Stimulated activated memory B cell treated with anti-CD40 and anti-IgM and Interleukin-4, amounts not matched to agents 10 μg/mL and 1 μg/mL and 100 μg/mL, for 72 hours (primary cell): Measurements from ENCODE around the gene ARHGAP6.
"Not testable (repeated sequence)": the region's sequence is repeated elsewhere in the genome, so short reads cannot be mapped to it uniquely, and the experiment has no call there.

Experiments
- ATAC-seq: fragments of 150-1000 bp; cut with Tn5 transposase; 2 replicates; pipeline ENCODE4 v1.10.0; 2021
- H3K27ac Mint-ChIP-seq: one replicate; pipeline ENCODE4 v1.8.0; 2022; ENCODE audit warnings: mild to moderate bottlenecking, mixed read lengths
- H3K27me3 Mint-ChIP-seq: one replicate; pipeline ENCODE4 v1.8.0; 2022; ENCODE audit warnings: mixed read lengths
- H3K36me3 Mint-ChIP-seq: one replicate; pipeline ENCODE4 v1.8.0; 2022; ENCODE audit warnings: mixed read lengths
- H3K4me1 Mint-ChIP-seq: one replicate; pipeline ENCODE4 v1.8.0; 2022; ENCODE audit warnings: mixed read lengths
- H3K4me3 Mint-ChIP-seq: one replicate; pipeline ENCODE4 v1.8.0; 2022; ENCODE audit warnings: mild to moderate bottlenecking, moderate library complexity, mixed read lengths
- H3K9me3 Mint-ChIP-seq: one replicate; pipeline ENCODE4 v1.8.0; 2022; ENCODE audit warnings: mixed read lengths

Gene ARHGAP6

GRCh38 chrX:11666164-11666563 is 444 bp upstream of the ARHGAP6 start:
- H3K4me3 Mint-ChIP-seq = no peak overlapping the region
- no peak overlapping the region for H3K27ac Mint-ChIP-seq
- H3K36me3 Mint-ChIP-seq = no peaks in the 10 kb centered on the region
- H3K9me3 Mint-ChIP-seq = no peaks in the 10 kb centered on the region
- H3K27me3 Mint-ChIP-seq = peaks cover 37% of the 10 kb centered on the region
- H3K4me1 Mint-ChIP-seq = peaks cover 6% of the 10 kb centered on the region
- no peak for ATAC-seq

GRCh38 chrX:11664211-11665167 is 1.2 kb downstream of the ARHGAP6 start:
- H3K27ac Mint-ChIP-seq = no peak overlapping the region
- peaks cover 6% of the 10 kb centered on the region for H3K4me1 Mint-ChIP-seq
- H3K9me3 Mint-ChIP-seq = no peaks in the 10 kb centered on the region
- H3K27me3 Mint-ChIP-seq = peaks cover 45% of the 10 kb centered on the region
- H3K4me3 Mint-ChIP-seq = no peak overlapping the region
- ATAC-seq = no peak
- no peaks in the 10 kb centered on the region for H3K36me3 Mint-ChIP-seq

- H3K9me3 Mint-ChIP-seq = no peaks in the 10 kb centered on the region
- no peak overlapping the region for H3K4me3 Mint-ChIP-seq
- no peaks in the 10 kb centered on the region for H3K36me3 Mint-ChIP-seq
- H3K27ac Mint-ChIP-seq = no peak overlapping the region
- peaks cover 45% of the 10 kb centered on the region for H3K27me3 Mint-ChIP-seq
- peaks cover 6% of the 10 kb centered on the region for H3K4me1 Mint-ChIP-seq
- no peak for ATAC-seq
Observed at GRCh38 chrX:11663875-11664210, 1.9 kb downstream of the ARHGAP6 start.

- Mint-ChIP-seq H3K4me1 (no peaks in the 10 kb centered on the region), H3K27ac (no peak overlapping the region), H3K27me3 (peaks cover 18% of the 10 kb centered on the region), H3K9me3 (no peaks in the 10 kb centered on the region), H3K36me3 (no peaks in the 10 kb centered on the region), H3K4me3 (no peak overlapping the region)
- no peak for ATAC-seq
Observed at GRCh38 chrX:11655282-11656015, 10.3 kb downstream of the ARHGAP6 start.

- Mint-ChIP-seq H3K36me3 (no peaks in the 10 kb centered on the region), H3K4me3 (no peak overlapping the region), H3K9me3 (no peaks in the 10 kb centered on the region), H3K27me3 (peaks cover 3% of the 10 kb centered on the region), H3K4me1 (peaks cover 6% of the 10 kb centered on the region), H3K27ac (no peak overlapping the region)
- no peak for ATAC-seq
Observed at GRCh38 chrX:11648705-11649519, 16.8 kb downstream of the ARHGAP6 start.

- Mint-ChIP-seq H3K4me1 (peaks cover 6% of the 10 kb centered on the region), H3K36me3 (no peaks in the 10 kb centered on the region), H3K27ac (no peak overlapping the region), H3K9me3 (no peaks in the 10 kb centered on the region), H3K27me3 (peaks cover 8% of the 10 kb centered on the region), H3K4me3 (no peak overlapping the region)
- ATAC-seq = no peak
Observed at GRCh38 chrX:11647138-11647537, 18.6 kb downstream of the ARHGAP6 start.

GRCh38 chrX:11641349-11642065 is 24.2 kb downstream of the ARHGAP6 start:
- H3K9me3 Mint-ChIP-seq = no peaks in the 10 kb centered on the region
- no peak overlapping the region for H3K4me3 Mint-ChIP-seq
- peaks cover 8% of the 10 kb centered on the region for H3K27me3 Mint-ChIP-seq
- H3K27ac Mint-ChIP-seq = no peak overlapping the region
- no peak for ATAC-seq
- peaks cover 6% of the 10 kb centered on the region for H3K4me1 Mint-ChIP-seq
- no peaks in the 10 kb centered on the region for H3K36me3 Mint-ChIP-seq

GRCh38 chrX:11640089-11640488 is 25.6 kb downstream of the ARHGAP6 start:
- Mint-ChIP-seq H3K36me3 (no peaks in the 10 kb centered on the region), H3K9me3 (no peaks in the 10 kb centered on the region), H3K4me3 (no peak overlapping the region), H3K27me3 (peaks cover 8% of the 10 kb centered on the region), H3K4me1 (no peaks in the 10 kb centered on the region), H3K27ac (no peak overlapping the region)
- ATAC-seq = no peak

GRCh38 chrX:11632732-11633131 is 33.0 kb downstream of the ARHGAP6 start:
- no peak overlapping the region for H3K4me3 Mint-ChIP-seq
- H3K9me3 Mint-ChIP-seq = no peaks in the 10 kb centered on the region
- H3K27me3 Mint-ChIP-seq = peaks cover 12% of the 10 kb centered on the region
- no peaks in the 10 kb centered on the region for H3K4me1 Mint-ChIP-seq
- no peak overlapping the region for H3K27ac Mint-ChIP-seq
- H3K36me3 Mint-ChIP-seq = no peaks in the 10 kb centered on the region
- no peak for ATAC-seq

- Mint-ChIP-seq H3K9me3 (peaks cover 4% of the 10 kb centered on the region), H3K27me3 (peaks cover 12% of the 10 kb centered on the region), H3K4me3 (no peak overlapping the region), H3K36me3 (no peaks in the 10 kb centered on the region), H3K4me1 (no peaks in the 10 kb centered on the region), H3K27ac (no peak overlapping the region)
- ATAC-seq = no peak
Observed at GRCh38 chrX:11629593-11630211, 36.0 kb downstream of the ARHGAP6 start.

- peaks cover 4% of the 10 kb centered on the region for H3K9me3 Mint-ChIP-seq
- ATAC-seq = no peak
- no peaks in the 10 kb centered on the region for H3K4me1 Mint-ChIP-seq
- H3K27ac Mint-ChIP-seq = no peak overlapping the region
- H3K4me3 Mint-ChIP-seq = no peak overlapping the region
- H3K27me3 Mint-ChIP-seq = peaks cover 12% of the 10 kb centered on the region
- H3K36me3 Mint-ChIP-seq = no peaks in the 10 kb centered on the region
Observed at GRCh38 chrX:11628399-11628798, 37.3 kb downstream of the ARHGAP6 start.

- Mint-ChIP-seq H3K9me3 (peaks cover 4% of the 10 kb centered on the region), H3K4me3 (no peak overlapping the region), H3K27ac (no peak overlapping the region), H3K36me3 (no peaks in the 10 kb centered on the region), H3K27me3 (peaks cover 12% of the 10 kb centered on the region), H3K4me1 (no peaks in the 10 kb centered on the region)
- no peak for ATAC-seq
Observed at GRCh38 chrX:11626351-11626750, 39.4 kb downstream of the ARHGAP6 start.

GRCh38 chrX:11619441-11619840 is 46.3 kb downstream of the ARHGAP6 start:
- Mint-ChIP-seq H3K36me3 (no peaks in the 10 kb centered on the region), H3K4me1 (no peaks in the 10 kb centered on the region), H3K4me3 (no peak overlapping the region), H3K9me3 (peaks cover 9% of the 10 kb centered on the region), H3K27ac (no peak overlapping the region), H3K27me3 (peaks cover 8% of the 10 kb centered on the region)
- ATAC-seq = no peak

- H3K27me3 Mint-ChIP-seq, H3K4me3 Mint-ChIP-seq: not testable (repeated sequence)
Observed at GRCh38 chrX:11614253-11614652, 51.5 kb downstream of the ARHGAP6 start.

More at GRCh38 chrX:11614253-11614652, 51.5 kb downstream of the ARHGAP6 start:
- not testable (repeated sequence) for H3K27ac Mint-ChIP-seq, ATAC-seq, H3K4me1 Mint-ChIP-seq, H3K9me3 Mint-ChIP-seq, H3K36me3 Mint-ChIP-seq
